HepG2 (cell line): ENCODE data around the gene CAMSAP2. TPM values are rescaled to one million over a fixed set of nuclear protein-coding genes. Genes with fewer than 3 reads are reported as not detected.
A peak's percentile ranks its signal among the peaks of the same experiment; 100 is the strongest.

Source experiments
- ADNP ChIP-seq: sonication (generic); formaldehyde crosslinking; IDR thresholded peaks from 2 replicates; pipeline ENCODE4 v1.4.0; 2020; ENCODE audit warnings: missing genetic modification reagents
- HNF4A ChIP-seq: sonication (generic); formaldehyde crosslinking; IDR thresholded peaks from 2 replicates; pipeline ENCODE4 v1.4.0; 2020; ENCODE audit warnings: missing genetic modification reagents
- MAF1 ChIP-seq: sonication (generic); formaldehyde crosslinking; IDR thresholded peaks from 2 replicates; pipeline ENCODE4 v1.5.0; 2020; ENCODE audit warnings: missing genetic modification reagents, borderline replicate concordance
- NRL ChIP-seq: sonication (generic); formaldehyde crosslinking; IDR thresholded peaks from 2 replicates; pipeline ENCODE4 v1.5.0; 2020; ENCODE audit warnings: missing genetic modification reagents, mild to moderate bottlenecking, moderate library complexity, borderline replicate concordance
- PAF1 ChIP-seq: IDR thresholded peaks from 2 replicates; pipeline ENCODE4 v1.6.1; 2016; ENCODE audit warnings: missing genetic modification reagents, missing compliant biosample characterization
- RXRA ChIP-seq: sonication (generic); formaldehyde crosslinking; IDR thresholded peaks from 2 replicates; pipeline ENCODE4 v1.5.1; 2020; ENCODE audit warnings: missing genetic modification reagents
- SMYD3 ChIP-seq: sonication (generic); formaldehyde crosslinking; IDR thresholded peaks from 2 replicates; pipeline ENCODE4 v1.8.1; 2023; ENCODE audit warnings: mild to moderate bottlenecking, missing genetic modification reagents
- SNAI1 ChIP-seq: sonication (generic); formaldehyde crosslinking; IDR thresholded peaks from 2 replicates; pipeline ENCODE4 v1.5.0; 2020; ENCODE audit warnings: mild to moderate bottlenecking, missing genetic modification reagents, borderline replicate concordance
- SOX6 ChIP-seq, 2 experiments: fragments of 450-650 bp in 1 of 2; sonication (generic) in 1 of 2; formaldehyde crosslinking in 1 of 2; IDR thresholded peaks; 2 replicates each; pipeline versions ENCODE4 v1.4.0 to v1.6.1; 2017 to 2020; ENCODE audit warnings: antibody characterized with exemption in 1 of 2, mild to moderate bottlenecking in 1 of 2, missing genetic modification reagents in 1 of 2
- SSRP1 ChIP-seq: IDR thresholded peaks from 2 replicates; pipeline ENCODE4 v1.6.1; 2016; ENCODE audit warnings: control low read depth
- TRIM24 ChIP-seq: sonication (generic); formaldehyde crosslinking; IDR thresholded peaks from 2 replicates; pipeline ENCODE4 v1.8.0; 2022; ENCODE audit warnings: mild to moderate bottlenecking, missing genetic modification reagents
- ZNF101 ChIP-seq: sonication (generic); formaldehyde crosslinking; IDR thresholded peaks from 2 replicates; pipeline ENCODE4 v1.4.0; 2020; ENCODE audit warnings: mild to moderate bottlenecking, low read depth, missing genetic modification reagents, borderline replicate concordance
- ZNF484 ChIP-seq: sonication (generic); formaldehyde crosslinking; IDR thresholded peaks from 2 replicates; pipeline ENCODE4 v1.5.1; 2020; ENCODE audit warnings: mild to moderate bottlenecking, low read depth, missing genetic modification reagents, borderline replicate concordance
- ZNF563 ChIP-seq: sonication (generic); formaldehyde crosslinking; IDR thresholded peaks from 2 replicates; pipeline ENCODE4 v1.8.0; 2022; ENCODE audit warnings: mild to moderate bottlenecking, moderate library complexity, missing genetic modification reagents
- polyA plus RNA-seq, 8 experiments: library from polyadenylated mRNA; depleted of rRNA in 3 of 8; stranded (reverse) in 7 of 8; unstranded in 1 of 8; fragments of >200 nt; fragmentation: Illumina TruSeq in 4 of 8; extraction: Trizol in 4 of 8; gene quantifications; 2 replicates each; pipeline versions ENCODE4 v1.2.1 to v1.2.3, GENCODE V29; 2011 to 2016; ENCODE audit warnings: low read depth in 4 of 8, missing spikeins in 1 of 8, mixed read lengths in 1 of 8; ENCODE audit not compliant: insufficient read depth in 1 of 8
- total RNA-seq, 5 experiments: library from RNA; depleted of rRNA; stranded (reverse); fragments of >200 nt; fragmentation: Illumina TruSeq; extraction: Trizol; gene quantifications; 2 replicates each; pipeline ENCODE4 v1.2.3, GENCODE V29; 2016; ENCODE audit warnings: low read depth in 1 of 5
- TF ChIP-seq, protein P1 (sequence below): sonication (generic); formaldehyde crosslinking; conservative IDR thresholded peaks from 2 replicates; pipeline ENCODE4 v1.8.0; 2022; ENCODE audit warnings: missing genetic modification reagents
- TF ChIP-seq, protein P2 (sequence below): sonication (generic); formaldehyde crosslinking; IDR thresholded peaks from 2 replicates; pipeline ENCODE4 v1.4.0; 2020; ENCODE audit warnings: missing genetic modification reagents
- TF ChIP-seq, protein P3 (sequence below): IDR thresholded peaks from 2 replicates; pipeline ENCODE4 v1.6.1; 2016; ENCODE audit warnings: low read depth
- TF ChIP-seq, protein P4 (sequence below): sonication (generic); formaldehyde crosslinking; IDR thresholded peaks from 2 replicates; pipeline ENCODE4 v1.5.1; 2020; ENCODE audit warnings: missing genetic modification reagents, mild to moderate bottlenecking, borderline replicate concordance
- TF ChIP-seq, protein P5 (sequence below): sonication (generic); formaldehyde crosslinking; IDR thresholded peaks from 2 replicates; pipeline ENCODE4 v1.4.0; 2020; ENCODE audit warnings: missing genetic modification reagents

The CAMSAP2 gene
- total and polyA plus RNA-seq, 2 of the 13 experiments (the other 11 are each of a cell fraction or from before 2014, with no cell fraction given): 3.4 to 8.2 TPM

DNA sequence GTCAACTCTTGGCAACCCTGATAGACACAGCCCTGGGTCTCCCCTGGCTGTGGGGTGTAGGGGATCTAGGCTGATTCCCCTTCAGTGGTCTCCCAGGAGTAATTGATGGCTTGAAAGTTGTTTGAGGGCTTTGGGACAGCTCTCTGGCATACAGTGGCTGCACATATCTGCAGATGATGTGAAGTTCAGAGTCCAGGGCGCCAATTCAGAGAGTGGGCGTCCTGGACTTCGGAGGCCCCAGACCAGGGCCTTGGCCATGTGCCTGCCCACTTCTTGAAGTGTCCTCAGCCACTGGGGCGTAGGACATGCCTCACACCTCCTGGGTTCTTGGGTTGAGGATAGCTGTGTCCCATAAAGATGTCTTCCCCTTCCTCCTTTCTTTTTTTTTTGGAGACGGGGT, 158.6 kb downstream of the CAMSAP2 start (continued):
- TF ChIP-seq, protein P1, sequence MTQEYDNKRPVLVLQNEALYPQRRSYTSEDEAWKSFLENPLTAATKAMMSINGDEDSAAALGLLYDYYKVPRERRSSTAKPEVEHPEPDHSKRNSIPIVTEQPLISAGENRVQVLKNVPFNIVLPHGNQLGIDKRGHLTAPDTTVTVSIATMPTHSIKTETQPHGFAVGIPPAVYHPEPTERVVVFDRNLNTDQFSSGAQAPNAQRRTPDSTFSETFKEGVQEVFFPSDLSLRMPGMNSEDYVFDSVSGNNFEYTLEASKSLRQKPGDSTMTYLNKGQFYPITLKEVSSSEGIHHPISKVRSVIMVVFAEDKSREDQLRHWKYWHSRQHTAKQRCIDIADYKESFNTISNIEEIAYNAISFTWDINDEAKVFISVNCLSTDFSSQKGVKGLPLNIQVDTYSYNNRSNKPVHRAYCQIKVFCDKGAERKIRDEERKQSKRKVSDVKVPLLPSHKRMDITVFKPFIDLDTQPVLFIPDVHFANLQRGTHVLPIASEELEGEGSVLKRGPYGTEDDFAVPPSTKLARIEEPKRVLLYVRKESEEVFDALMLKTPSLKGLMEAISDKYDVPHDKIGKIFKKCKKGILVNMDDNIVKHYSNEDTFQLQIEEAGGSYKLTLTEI (CRISPR knock-in tag): no peak
- TF ChIP-seq, protein P2, sequence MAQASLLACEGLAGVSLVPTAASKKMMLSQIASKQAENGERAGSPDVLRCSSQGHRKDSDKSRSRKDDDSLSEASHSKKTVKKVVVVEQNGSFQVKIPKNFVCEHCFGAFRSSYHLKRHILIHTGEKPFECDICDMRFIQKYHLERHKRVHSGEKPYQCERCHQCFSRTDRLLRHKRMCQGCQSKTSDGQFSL (CRISPR knock-in tag): no peak
- TF ChIP-seq SNAI1 (CRISPR knock-in tag) (no peak), SOX6 (IDR thresholded peaks at IDR 0.05) (no peak), SOX6 (CRISPR knock-in tag; IDR thresholded peaks at IDR 0.05) (no peak), ADNP (CRISPR knock-in tag) (no peak), NRL (CRISPR knock-in tag) (0 out of 2 replicates have a peak, but pooled peaks have one; percentile 4), ZNF563 (CRISPR knock-in tag) (0 out of 2 replicates have a peak, but pooled peaks have one; percentile 55), RXRA (no peak), MAF1 (CRISPR knock-in tag) (no peak), ZNF101 (no peak), SSRP1 (no peak), TRIM24 (no peak), PAF1 (no peak), SMYD3 (no peak), HNF4A (peak; percentile 23; the same call in 1 of the 2 replicates), ZNF484 (CRISPR knock-in tag) (no peak)
- TF ChIP-seq, protein P3, sequence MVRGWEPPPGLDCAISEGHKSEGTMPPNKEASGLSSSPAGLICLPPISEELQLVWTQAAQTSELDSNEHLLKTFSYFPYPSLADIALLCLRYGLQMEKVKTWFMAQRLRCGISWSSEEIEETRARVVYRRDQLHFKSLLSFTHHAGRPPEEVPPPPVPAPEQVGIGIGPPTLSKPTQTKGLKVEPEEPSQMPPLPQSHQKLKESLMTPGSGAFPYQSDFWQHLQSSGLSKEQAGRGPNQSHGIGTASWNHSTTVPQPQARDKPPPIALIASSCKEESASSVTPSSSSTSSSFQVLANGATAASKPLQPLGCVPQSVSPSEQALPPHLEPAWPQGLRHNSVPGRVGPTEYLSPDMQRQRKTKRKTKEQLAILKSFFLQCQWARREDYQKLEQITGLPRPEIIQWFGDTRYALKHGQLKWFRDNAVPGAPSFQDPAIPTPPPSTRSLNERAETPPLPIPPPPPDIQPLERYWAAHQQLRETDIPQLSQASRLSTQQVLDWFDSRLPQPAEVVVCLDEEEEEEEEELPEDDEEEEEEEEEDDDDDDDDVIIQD (CRISPR knock-in tag): no peak
- TF ChIP-seq, protein P4, sequence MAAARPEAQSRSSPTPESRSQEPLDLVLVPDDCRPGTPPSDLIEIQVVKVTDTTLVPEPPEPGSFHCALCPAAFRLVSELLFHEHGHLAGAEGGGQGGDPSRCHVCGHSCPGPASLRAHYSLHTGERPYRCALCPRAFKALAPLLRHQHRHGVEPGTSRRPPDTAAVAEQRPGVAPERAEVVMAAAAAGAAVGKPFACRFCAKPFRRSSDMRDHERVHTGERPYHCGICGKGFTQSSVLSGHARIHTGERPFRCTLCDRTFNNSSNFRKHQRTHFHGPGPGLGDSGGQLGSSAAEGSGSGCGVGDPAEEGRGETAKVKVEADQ (CRISPR knock-in tag): no peak
- TF ChIP-seq, protein P5, sequence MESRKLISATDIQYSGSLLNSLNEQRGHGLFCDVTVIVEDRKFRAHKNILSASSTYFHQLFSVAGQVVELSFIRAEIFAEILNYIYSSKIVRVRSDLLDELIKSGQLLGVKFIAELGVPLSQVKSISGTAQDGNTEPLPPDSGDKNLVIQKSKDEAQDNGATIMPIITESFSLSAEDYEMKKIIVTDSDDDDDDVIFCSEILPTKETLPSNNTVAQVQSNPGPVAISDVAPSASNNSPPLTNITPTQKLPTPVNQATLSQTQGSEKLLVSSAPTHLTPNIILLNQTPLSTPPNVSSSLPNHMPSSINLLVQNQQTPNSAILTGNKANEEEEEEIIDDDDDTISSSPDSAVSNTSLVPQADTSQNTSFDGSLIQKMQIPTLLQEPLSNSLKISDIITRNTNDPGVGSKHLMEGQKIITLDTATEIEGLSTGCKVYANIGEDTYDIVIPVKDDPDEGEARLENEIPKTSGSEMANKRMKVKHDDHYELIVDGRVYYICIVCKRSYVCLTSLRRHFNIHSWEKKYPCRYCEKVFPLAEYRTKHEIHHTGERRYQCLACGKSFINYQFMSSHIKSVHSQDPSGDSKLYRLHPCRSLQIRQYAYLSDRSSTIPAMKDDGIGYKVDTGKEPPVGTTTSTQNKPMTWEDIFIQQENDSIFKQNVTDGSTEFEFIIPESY (CRISPR knock-in tag): peak; percentile 77; the same call in 1 of the 2 replicates
